Mesenchymal stem cell (in vitro differentiated cells and primary cell): ENCODE measurements around the gene APLF.
"Not testable (repeated sequence)": the region's sequence is repeated elsewhere in the genome, so short reads cannot be mapped to it uniquely, and the experiment has no call there.

Experiments
- DNase-seq: peaks from one replicate; pipeline ENCODE4 v3.0.0-alpha.2; 2013
- H2AFZ ChIP-seq: one replicate; pipeline ENCODE4 v1.6.1; 2013; ENCODE audit warnings: low read depth, mild to moderate bottlenecking, control low read depth, inconsistent platforms, low read length, moderate library complexity
- H2AK5ac ChIP-seq: 2 replicates; pipeline ENCODE4 v1.6.1; 2013; ENCODE audit warnings: low read length, moderate library complexity, mild to moderate bottlenecking, inconsistent platforms; ENCODE audit not compliant: severe bottlenecking
- H2BK120ac ChIP-seq: one replicate; pipeline ENCODE4 v1.6.1; 2013; ENCODE audit warnings: low read depth, mild to moderate bottlenecking, inconsistent platforms, low read length, moderate library complexity
- H2BK12ac ChIP-seq, 2 experiments: one replicate each; pipeline ENCODE4 v1.6.1; 2013; ENCODE audit warnings: inconsistent platforms in 2 of 2, low read length in 2 of 2, mild to moderate bottlenecking in 2 of 2, moderate library complexity in 2 of 2, control low read depth in 1 of 2
- H2BK15ac ChIP-seq: one replicate; pipeline ENCODE4 v1.6.1; 2013; ENCODE audit warnings: mild to moderate bottlenecking, low read depth, inconsistent platforms; ENCODE audit not compliant: poor library complexity, severe bottlenecking
- H2BK5ac ChIP-seq: 2 replicates; pipeline ENCODE4 v1.6.1; 2013; ENCODE audit warnings: low read depth, mild to moderate bottlenecking, low read length, control low read depth, inconsistent platforms; ENCODE audit not compliant: poor library complexity, severe bottlenecking
- H3K14ac ChIP-seq, 2 experiments: one replicate each; pipeline ENCODE4 v1.6.1; 2013; ENCODE audit warnings: inconsistent platforms in 2 of 2, low read length in 2 of 2, control low read depth in 1 of 2, mild to moderate bottlenecking in 1 of 2, moderate library complexity in 1 of 2
- H3K18ac ChIP-seq, 2 experiments: one replicate each; pipeline ENCODE4 v1.6.1; 2013; ENCODE audit warnings: inconsistent platforms in 2 of 2, low read length in 2 of 2, control low read depth in 1 of 2, low read depth in 1 of 2, mild to moderate bottlenecking in 1 of 2
- H3K23ac ChIP-seq, 2 experiments: one replicate each; pipeline ENCODE4 v1.6.1; 2013; ENCODE audit warnings: inconsistent platforms in 2 of 2, low read length in 2 of 2, mild to moderate bottlenecking in 2 of 2, moderate library complexity in 2 of 2, control low read depth in 1 of 2
- H3K27ac ChIP-seq: 2 replicates; pipeline ENCODE4 v1.5.1; 2013; ENCODE audit warnings: mild to moderate bottlenecking, moderate library complexity, low read length, control low read depth, inconsistent platforms; ENCODE audit not compliant: poor library complexity, severe bottlenecking
- H3K27me3 ChIP-seq, 2 experiments: 2 replicates each; pipeline versions ENCODE4 v1.6.1 to v1.7.0; 2013; ENCODE audit warnings: low read length in 2 of 2, mild to moderate bottlenecking in 2 of 2, moderate library complexity in 2 of 2, control low read depth in 1 of 2, inconsistent platforms in 1 of 2; ENCODE audit not compliant: control insufficient read depth in 1 of 2, insufficient read depth in 1 of 2
- H3K36me3 ChIP-seq, 2 experiments: 2 replicates each; pipeline versions ENCODE4 v1.6.1 to v1.7.0; 2013; ENCODE audit warnings: low read length in 2 of 2, control low read depth in 1 of 2, inconsistent platforms in 1 of 2, low read depth in 1 of 2, mild to moderate bottlenecking in 1 of 2; ENCODE audit not compliant: insufficient read depth in 2 of 2, control insufficient read depth in 1 of 2
- H3K4ac ChIP-seq, 2 experiments: one replicate each; pipeline ENCODE4 v1.6.1; 2013; ENCODE audit warnings: inconsistent platforms in 2 of 2, low read length in 2 of 2, mild to moderate bottlenecking in 2 of 2, moderate library complexity in 2 of 2, control low read depth in 1 of 2, low read depth in 1 of 2
- H3K4me1 ChIP-seq: 2 replicates; pipeline ENCODE4 v1.6.1; 2013; ENCODE audit warnings: low read depth, low read length, control low read depth; ENCODE audit not compliant: control insufficient read depth, insufficient read depth
- H3K4me2 ChIP-seq: 2 replicates; pipeline ENCODE4 v1.6.1; 2013; ENCODE audit warnings: low read length, mild to moderate bottlenecking, inconsistent platforms; ENCODE audit not compliant: poor library complexity, severe bottlenecking
- H3K4me3 ChIP-seq, 2 experiments: 2 replicates each; pipeline versions ENCODE4 v1.5.1 to v1.7.0; 2013; ENCODE audit warnings: low read length in 2 of 2, mild to moderate bottlenecking in 2 of 2, control low read depth in 1 of 2, low read depth in 1 of 2; ENCODE audit not compliant: insufficient read depth in 1 of 2
- H3K79me1 ChIP-seq: replicated peaks from 2 replicates; pipeline ENCODE4 v1.6.1; 2013; ENCODE audit warnings: mild to moderate bottlenecking, control low read depth, low read length, inconsistent platforms; ENCODE audit not compliant: poor library complexity, severe bottlenecking
- H3K9ac ChIP-seq: 2 replicates; pipeline ENCODE4 v1.7.0; 2013; ENCODE audit warnings: mild to moderate bottlenecking, low read length, moderate library complexity
- H3K9me3 ChIP-seq: 2 replicates; pipeline ENCODE4 v1.7.0; 2013; ENCODE audit warnings: mild to moderate bottlenecking, low read length; ENCODE audit not compliant: control insufficient read depth
- H4K8ac ChIP-seq: one replicate; pipeline ENCODE4 v1.6.1; 2013; ENCODE audit warnings: inconsistent platforms, mild to moderate bottlenecking, low read length, moderate library complexity
- H4K91ac ChIP-seq: one replicate; pipeline ENCODE4 v1.6.1; 2013; ENCODE audit warnings: mild to moderate bottlenecking, low read length, inconsistent platforms
- WGBS: methylation state at CpG from one replicate; pipeline ENCODE4 v1.1.7; 2013; ENCODE audit warnings: mixed read lengths; 5-methylcytosine and 5-hydroxymethylcytosine counted together

APLF gene

DNA sequence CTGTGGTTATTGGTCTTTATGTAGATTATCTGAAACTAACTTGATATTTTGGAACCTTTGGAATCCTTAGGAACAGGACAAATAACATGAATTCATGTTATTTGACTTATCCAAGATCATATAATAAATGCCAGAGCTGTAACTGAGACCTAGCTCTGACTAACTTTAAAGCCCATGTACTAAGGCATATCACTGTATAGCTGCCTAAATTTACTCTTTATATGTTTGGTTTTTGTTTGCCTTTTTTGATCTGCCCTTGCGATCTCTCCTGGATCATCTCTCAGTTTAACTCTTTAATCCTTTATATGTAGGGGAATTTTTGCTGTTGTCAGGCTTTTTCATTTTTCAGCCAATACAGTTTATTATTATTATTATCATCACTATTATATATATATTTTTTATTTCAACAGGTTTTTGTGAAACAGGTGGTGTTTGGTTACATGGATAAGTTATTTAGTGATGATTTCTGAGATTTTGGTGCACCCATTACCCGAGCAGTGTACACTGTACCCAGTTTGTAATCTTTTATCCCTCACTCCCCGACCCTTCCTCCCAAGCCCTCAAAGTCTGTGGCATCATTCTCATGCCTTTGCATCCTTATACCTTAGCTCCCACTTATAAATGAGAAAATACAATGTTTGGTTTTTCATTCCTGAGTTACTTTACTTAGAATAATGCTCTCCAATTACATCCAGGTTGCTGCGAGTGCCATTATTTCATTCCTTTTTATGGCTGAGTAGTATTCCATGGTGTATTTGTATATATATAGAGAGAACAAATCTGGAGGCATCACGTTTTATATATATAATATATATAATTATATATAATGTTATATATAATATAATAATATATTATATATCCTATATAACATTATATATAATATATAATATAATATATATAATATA lies 48.9 kb downstream of the APLF start:
- Histone ChIP-seq H4K91ac (no peak overlapping the region), H3K79me1 (peaks cover 1% of the 10 kb centered on the region), H3K27ac (no peak overlapping the region), H3K4me1 (no peaks in the 10 kb centered on the region), H3K4me2 (no peak overlapping the region), H2BK120ac (no peak overlapping the region), H3K18ac (no peak overlapping the region), H3K27me3 (no peaks in the 10 kb centered on the region), H3K9ac (no peak overlapping the region), H3K9me3 (no peaks in the 10 kb centered on the region), H3K4ac (no peak overlapping the region), H2AK5ac (no peak overlapping the region), H3K4me3 (no peak overlapping the region), H3K23ac (no peak overlapping the region), H2AFZ (no peak overlapping the region), H3K36me3 (no peaks in the 10 kb centered on the region), H4K8ac (no peak overlapping the region), H3K14ac (no peak overlapping the region), H2BK5ac (no peak overlapping the region), H2BK15ac (no peak overlapping the region), H2BK12ac (no peak overlapping the region)
- DNase-seq: no peak
- 90% methylated on average over 2 of the region's 5 CpGs for WGBS

DNA sequence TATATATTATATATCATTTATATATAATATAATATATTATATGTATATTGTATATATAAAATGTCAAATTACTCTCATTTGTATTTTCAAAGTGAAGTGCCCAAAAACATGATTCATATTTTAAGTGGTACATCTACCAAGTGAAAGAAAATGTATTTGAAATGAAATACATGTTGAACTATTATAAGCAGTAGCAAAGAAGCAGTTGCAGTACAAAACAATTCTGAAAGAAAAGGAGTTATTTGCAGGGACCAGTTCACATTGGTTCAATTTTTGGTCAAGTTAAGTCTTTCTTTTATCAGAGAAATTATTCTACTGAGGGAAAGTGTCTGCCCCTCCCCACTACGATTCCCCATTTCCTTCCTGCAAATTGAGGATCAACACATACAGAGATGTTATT lies 51.9 kb downstream of the APLF start:
- Histone ChIP-seq H3K23ac (no peak overlapping the region), H3K27ac (no peak overlapping the region), H3K9me3 (no peaks in the 10 kb centered on the region), H2AK5ac (no peak overlapping the region), H2BK120ac (no peak overlapping the region), H3K4me3 (no peak overlapping the region), H2BK5ac (no peak overlapping the region), H3K14ac (no peak overlapping the region), H3K9ac (no peak overlapping the region), H2BK15ac (no peak overlapping the region), H3K36me3 (no peaks in the 10 kb centered on the region), H3K4me1 (no peaks in the 10 kb centered on the region), H3K18ac (no peak overlapping the region), H3K4ac (no peak overlapping the region), H3K4me2 (no peak overlapping the region), H3K27me3 (no peaks in the 10 kb centered on the region), H3K79me1 (peaks cover 1% of the 10 kb centered on the region), H4K91ac (no peak overlapping the region), H4K8ac (no peak overlapping the region), H2AFZ (no peak overlapping the region), H2BK12ac (no peak overlapping the region)
- DNase-seq: no peak
- WGBS: no CpG with 5 or more reads among the region's 1 CpG

DNA sequence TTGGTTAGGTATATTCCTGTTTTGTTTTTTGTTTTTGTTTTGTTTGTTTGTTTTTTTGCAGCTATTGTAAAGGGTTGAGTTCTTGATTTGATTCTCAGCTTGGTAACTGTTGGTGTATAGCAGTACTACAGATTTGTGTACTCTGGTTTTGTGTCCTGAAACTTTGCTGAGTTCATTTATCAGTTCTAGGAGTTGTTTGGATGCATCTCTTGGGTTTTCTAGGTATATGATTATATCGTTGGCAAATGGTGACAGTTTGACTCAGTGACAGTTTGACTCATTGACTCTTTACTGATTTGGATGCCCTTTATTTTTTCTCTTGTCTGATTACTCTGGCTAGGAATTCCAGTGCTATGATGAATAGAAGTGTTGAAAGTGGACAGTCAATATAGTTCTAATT lies 53.7 kb downstream of the APLF start:
- Histone ChIP-seq H3K27me3 (no peaks in the 10 kb centered on the region), H4K91ac (no peak overlapping the region), H3K27ac (no peak overlapping the region), H3K14ac (no peak overlapping the region), H2AFZ (no peak overlapping the region), H4K8ac (no peak overlapping the region), H3K36me3 (no peaks in the 10 kb centered on the region), H3K79me1 (peaks cover 1% of the 10 kb centered on the region), H3K4me3 (no peak overlapping the region), H2AK5ac (no peak overlapping the region), H3K9me3 (no peaks in the 10 kb centered on the region), H2BK12ac (no peak overlapping the region), H2BK120ac (no peak overlapping the region), H3K9ac (no peak overlapping the region), H3K4ac (no peak overlapping the region), H3K23ac (no peak overlapping the region), H3K18ac (no peak overlapping the region), H2BK5ac (no peak overlapping the region), H3K4me2 (no peak overlapping the region), H2BK15ac (no peak overlapping the region), H3K4me1 (no peaks in the 10 kb centered on the region)
- DNase-seq: no peak
- 70% methylated on average over 1 of the region's 1 CpG for WGBS

DNA sequence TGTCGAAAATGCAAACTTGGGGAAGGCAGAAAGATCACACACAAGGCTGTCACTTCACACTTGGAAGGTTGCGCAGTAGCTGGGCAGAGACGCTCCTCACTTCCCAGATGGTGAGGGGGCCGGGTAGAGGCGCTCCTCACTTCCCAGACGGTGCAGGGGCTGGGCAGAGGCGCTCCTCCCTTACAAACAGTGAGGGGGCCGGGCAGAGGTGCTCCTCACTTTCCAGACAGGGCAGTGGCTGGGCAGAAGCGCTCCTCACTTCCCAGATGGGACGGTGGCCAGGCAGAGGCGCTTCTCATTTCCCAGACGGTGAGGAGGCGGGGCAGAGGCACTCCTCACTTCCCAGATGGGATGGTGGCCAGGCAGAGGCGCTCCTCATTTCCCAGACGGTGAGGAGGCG lies 59.6 kb downstream of the APLF start:
- not testable (repeated sequence) for H3K9ac ChIP-seq, H3K79me1 ChIP-seq, H3K4ac ChIP-seq, H4K91ac ChIP-seq, H3K27me3 ChIP-seq, H2AFZ ChIP-seq, H4K8ac ChIP-seq, H2BK120ac ChIP-seq, H3K18ac ChIP-seq, H3K4me3 ChIP-seq, H2BK15ac ChIP-seq, H3K4me1 ChIP-seq, DNase-seq, H3K23ac ChIP-seq, H3K9me3 ChIP-seq, H3K27ac ChIP-seq, H2BK12ac ChIP-seq, H3K4me2 ChIP-seq, H2BK5ac ChIP-seq, H3K14ac ChIP-seq, H2AK5ac ChIP-seq
- WGBS: 95% methylated on average over 16 of the region's 16 CpGs
- H3K36me3 ChIP-seq: peaks cover 0 to 11% of the 10 kb centered on the region in 2 experiments
